ENCODE results near the gene CELF4.

CELF4 gene

DNA sequence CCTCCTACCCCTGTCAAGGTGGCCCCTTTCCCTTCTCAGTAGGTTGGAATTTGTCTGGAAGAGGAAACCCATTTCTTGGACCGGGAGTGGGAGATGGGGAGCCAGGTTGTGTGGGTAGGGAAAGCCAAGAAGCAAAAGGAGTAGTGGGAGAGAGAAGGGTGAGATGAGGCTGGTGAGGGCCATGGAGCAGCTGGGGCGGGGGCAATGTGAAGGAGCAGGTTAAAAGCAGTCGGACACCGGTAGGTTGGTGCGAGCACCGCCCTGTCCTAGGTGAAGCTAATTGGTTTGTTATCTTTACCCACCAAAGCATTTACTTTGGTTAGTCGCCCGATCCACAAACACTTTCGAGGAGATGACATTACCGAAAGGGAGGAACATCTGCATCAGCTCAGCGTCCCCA, 306.8 kb downstream of the CELF4 start:
- no peak overlapping the region for H3K27ac ChIP-seq

GRCh38 chr18:37258131-37258530, 307.5 kb downstream of the CELF4 start:
- Histone ChIP-seq H3K4me3 (ENCODE audit: low read depth, low read length) (no peak overlapping the region), H3K4me2 (ENCODE audit: low read length) (no peak overlapping the region), H3K27me3 (ENCODE audit: control insufficient read depth, insufficient read depth, low read length) (no peaks in the 10 kb centered on the region), H3K4me1 (peaks cover 6% of the 10 kb centered on the region), H3K9me3 (ENCODE audit: control insufficient read depth, low read length) (no peaks in the 10 kb centered on the region), H3K27ac (no peak overlapping the region), H3K9ac (no peak overlapping the region), H3K36me3 (ENCODE audit: control insufficient read depth, insufficient read depth, low read length) (no peaks in the 10 kb centered on the region), H2AFZ (no peak overlapping the region), H3K79me2 (no peaks in the 10 kb centered on the region)
- TF ChIP-seq, protein P1, sequence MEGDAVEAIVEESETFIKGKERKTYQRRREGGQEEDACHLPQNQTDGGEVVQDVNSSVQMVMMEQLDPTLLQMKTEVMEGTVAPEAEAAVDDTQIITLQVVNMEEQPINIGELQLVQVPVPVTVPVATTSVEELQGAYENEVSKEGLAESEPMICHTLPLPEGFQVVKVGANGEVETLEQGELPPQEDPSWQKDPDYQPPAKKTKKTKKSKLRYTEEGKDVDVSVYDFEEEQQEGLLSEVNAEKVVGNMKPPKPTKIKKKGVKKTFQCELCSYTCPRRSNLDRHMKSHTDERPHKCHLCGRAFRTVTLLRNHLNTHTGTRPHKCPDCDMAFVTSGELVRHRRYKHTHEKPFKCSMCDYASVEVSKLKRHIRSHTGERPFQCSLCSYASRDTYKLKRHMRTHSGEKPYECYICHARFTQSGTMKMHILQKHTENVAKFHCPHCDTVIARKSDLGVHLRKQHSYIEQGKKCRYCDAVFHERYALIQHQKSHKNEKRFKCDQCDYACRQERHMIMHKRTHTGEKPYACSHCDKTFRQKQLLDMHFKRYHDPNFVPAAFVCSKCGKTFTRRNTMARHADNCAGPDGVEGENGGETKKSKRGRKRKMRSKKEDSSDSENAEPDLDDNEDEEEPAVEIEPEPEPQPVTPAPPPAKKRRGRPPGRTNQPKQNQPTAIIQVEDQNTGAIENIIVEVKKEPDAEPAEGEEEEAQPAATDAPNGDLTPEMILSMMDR (IDR thresholded peaks at IDR 0.05): no peak

More for the DNA sequence above, 306.8 kb downstream of the CELF4 start:
- Histone ChIP-seq H2AFZ (no peak overlapping the region), H3K4me1 (peaks cover 6% of the 10 kb centered on the region), H3K36me3 (ENCODE audit: control insufficient read depth, insufficient read depth, low read length) (no peaks in the 10 kb centered on the region), H3K4me3 (ENCODE audit: low read depth, low read length) (no peak overlapping the region), H3K27me3 (ENCODE audit: control insufficient read depth, insufficient read depth, low read length) (no peaks in the 10 kb centered on the region), H3K9me3 (ENCODE audit: control insufficient read depth, low read length) (no peaks in the 10 kb centered on the region), H3K9ac (no peak overlapping the region), H3K4me2 (ENCODE audit: low read length) (no peak overlapping the region), H3K79me2 (no peaks in the 10 kb centered on the region)
- TF ChIP-seq, protein P1 (IDR thresholded peaks at IDR 0.05): no peak

GRCh38 chr18:37254973-37255372, 310.6 kb downstream of the CELF4 start:
- H3K27ac ChIP-seq: peak overlapping the region; percentile 56
- H3K27me3 ChIP-seq (ENCODE audit: control insufficient read depth, insufficient read depth, low read length): no peaks in the 10 kb centered on the region
- peaks cover 6% of the 10 kb centered on the region for H3K4me1 ChIP-seq
- no peaks in the 10 kb centered on the region for H3K79me2 ChIP-seq
- no peak overlapping the region for H3K9ac ChIP-seq
- no peaks in the 10 kb centered on the region for H3K36me3 ChIP-seq (ENCODE audit: control insufficient read depth, insufficient read depth, low read length)
- no peak overlapping the region for H3K4me2 ChIP-seq (ENCODE audit: low read length)
- H3K9me3 ChIP-seq (ENCODE audit: control insufficient read depth, low read length): no peaks in the 10 kb centered on the region
- H3K4me3 ChIP-seq (ENCODE audit: low read depth, low read length): no peak overlapping the region
- TF ChIP-seq, protein P1 (IDR thresholded peaks at IDR 0.05): no peak
- peak overlapping the region; percentile 97 for H2AFZ ChIP-seq

DNA sequence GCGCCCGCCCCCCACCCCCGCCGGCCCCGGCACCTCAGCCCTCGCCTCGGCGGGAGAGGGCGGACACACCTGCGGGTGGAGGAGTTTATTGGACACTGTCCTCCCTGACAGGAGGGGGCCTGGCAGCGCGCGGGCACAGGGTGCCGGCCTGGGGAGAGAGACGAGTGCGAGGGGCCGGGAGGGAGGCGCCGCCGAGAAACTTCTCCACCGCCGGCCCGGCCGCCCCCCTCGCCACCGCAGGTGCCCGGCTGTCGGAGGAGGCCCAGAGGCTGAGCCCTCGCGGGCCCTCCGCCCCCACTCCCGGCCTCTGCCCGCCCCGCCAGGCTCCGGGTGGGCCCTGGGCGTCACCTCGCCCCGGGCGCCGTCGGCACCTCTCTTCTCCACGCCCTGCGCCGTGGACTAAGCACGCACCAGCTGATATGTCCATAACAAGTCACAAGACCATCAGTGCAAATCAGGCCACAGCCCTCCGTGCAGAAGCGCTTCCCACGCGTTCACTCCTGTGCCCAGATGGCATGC, 311.3 kb downstream of the CELF4 start:
- TF ChIP-seq, protein P1 (IDR thresholded peaks at IDR 0.05): no peak
- H3K27ac ChIP-seq: peak overlapping the region; percentile 56
- no peaks in the 10 kb centered on the region for H3K9me3 ChIP-seq (ENCODE audit: control insufficient read depth, low read length)
- H3K4me3 ChIP-seq (ENCODE audit: low read depth, low read length): peak overlapping the region; percentile 34
- peak overlapping the region; percentile 43 for H3K9ac ChIP-seq
- H2AFZ ChIP-seq: peak overlapping the region; percentile 97
- peaks cover 6% of the 10 kb centered on the region for H3K4me1 ChIP-seq
- peak overlapping the region; percentile 69 for H3K4me2 ChIP-seq (ENCODE audit: low read length)
- no peaks in the 10 kb centered on the region for H3K27me3 ChIP-seq (ENCODE audit: control insufficient read depth, insufficient read depth, low read length)
- no peaks in the 10 kb centered on the region for H3K36me3 ChIP-seq (ENCODE audit: control insufficient read depth, insufficient read depth, low read length)
- H3K79me2 ChIP-seq: no peaks in the 10 kb centered on the region
